A549 (cell line): ENCODE data around the gene AMMECR1. TPM values are rescaled to one million over a fixed set of nuclear protein-coding genes. Genes with fewer than 3 reads are reported as not detected.

Experiments
- ATAC-seq, 2 experiments: fragments of 200-7000 bp in 1 of 2; fragments of >200 bp in 1 of 2; cut with Nextera tagmentation in 1 of 2; cut with Tn5 transposase in 1 of 2; 3 replicates each; pipeline versions ENCODE4 v1.8.0 to v1.9.1; 2018 to 2020; ENCODE audit warnings: mild to moderate bottlenecking in 1 of 2, moderate library complexity in 1 of 2
- CTCF ChIA-PET: fragments of 300-600 bp; sonication (Branson Sonifier 250); formaldehyde crosslinking; extraction: SDS; loops from one replicate; lab custom pipeline; 2021; ENCODE audit warnings: antibody characterized with exemption, inconsistent platforms; lab: Yijun Ruan, JAX
- POLR2A ChIA-PET: fragments of 350-600 bp; formaldehyde crosslinking; extraction: SDS; loops from one replicate; lab custom pipeline; 2021; ENCODE audit warnings: antibody characterized with exemption, inconsistent platforms; lab: Yijun Ruan, JAX
- DNase-seq, 2 experiments: peaks; one replicate each; pipeline versions ENCODE4 v3.0.0 to v3.0.0-alpha.2; 2011 to 2016; ENCODE audit warnings: low read depth in 1 of 2, low spot score in 1 of 2
- FAIRE-seq: peaks from 2 replicates; lab custom pipeline; 2011; peaks lifted over from hg19 to GRCh38; lab: Jason Lieb, UNC
- H3K27ac ChIP-seq, 2 experiments: fragments of >200 bp; sonication (Bioruptor Twin); formaldehyde crosslinking; 3 replicates each; pipeline ENCODE4 v1.5.1; 2016 to 2017
- H3K4me1 ChIP-seq: fragments of >200 bp; sonication (Bioruptor Twin); formaldehyde crosslinking; 3 replicates; pipeline ENCODE4 v1.6.1; 2016
- H3K4me2 ChIP-seq: fragments of >200 bp; sonication (Bioruptor Twin); formaldehyde crosslinking; 3 replicates; pipeline ENCODE4 v1.6.1; 2016
- H3K4me3 ChIP-seq: fragments of >200 bp; sonication (Bioruptor Twin); formaldehyde crosslinking; 3 replicates; pipeline ENCODE4 v1.5.1; 2016
- H3K9me3 ChIP-seq: fragments of >200 bp; sonication (Bioruptor Twin); formaldehyde crosslinking; 3 replicates; pipeline ENCODE4 v1.6.1; 2016
- BHLHE40 ChIP-seq: IDR thresholded peaks from 2 replicates; pipeline ENCODE4 v1.6.1; 2012; ENCODE audit warnings: low read depth, low read length, inconsistent platforms
- CEBPB ChIP-seq, 2 experiments: fragments of >200 bp in 1 of 2; sonication (Bioruptor Twin) in 1 of 2; formaldehyde crosslinking in 1 of 2; IDR thresholded peaks; 2 replicates each; pipeline ENCODE4 v1.6.1; 2012 to 2016
- CHD2 ChIP-seq: fragments of 150-350 bp; IDR thresholded peaks from 2 replicates; pipeline ENCODE4 v1.6.1; 2014; ENCODE audit warnings: low read length; ENCODE audit not compliant: partially characterized antibody
- CHD4 ChIP-seq: fragments of 200-600 bp; sonication (generic); IDR thresholded peaks from 2 replicates; pipeline ENCODE4 v1.6.1; 2016; ENCODE audit warnings: antibody characterized with exemption, mild to moderate bottlenecking, borderline replicate concordance
- CTCF ChIP-seq: fragments of >200 bp; sonication (Bioruptor Twin); formaldehyde crosslinking; IDR thresholded peaks from 3 replicates; pipeline ENCODE4 v1.5.1; 2016
- E2F6 ChIP-seq: IDR thresholded peaks from 2 replicates; pipeline ENCODE4 v1.6.1; 2012; ENCODE audit warnings: low read depth, borderline replicate concordance
- GATA3 ChIP-seq: IDR thresholded peaks from 2 replicates; pipeline ENCODE4 v1.6.1; 2012; ENCODE audit warnings: borderline replicate concordance
- HEYL ChIP-seq: fragments of 250-450 bp; sonication (Bioruptor Pico); IDR thresholded peaks from 2 replicates; pipeline ENCODE4 v1.8.0; 2021; ENCODE audit warnings: mild to moderate bottlenecking, moderate library complexity
- HOXA7 ChIP-seq: fragments of 250-450 bp; sonication (Bioruptor Pico); IDR thresholded peaks from 2 replicates; pipeline ENCODE4 v1.5.0; 2020; ENCODE audit warnings: mild to moderate bottlenecking, moderate library complexity
- HOXB13 ChIP-seq: fragments of 250-450 bp; sonication (Bioruptor Pico); IDR thresholded peaks from 2 replicates; pipeline ENCODE4 v1.5.0; 2020; ENCODE audit warnings: low read depth, mild to moderate bottlenecking, moderate library complexity
- HOXB5 ChIP-seq: fragments of 250-450 bp; sonication (Bioruptor Pico); IDR thresholded peaks from 2 replicates; pipeline ENCODE4 v1.5.0; 2020; ENCODE audit warnings: mild to moderate bottlenecking, moderate library complexity
- JUNB ChIP-seq: fragments of >200 bp; sonication (Bioruptor Twin); formaldehyde crosslinking; IDR thresholded peaks from 2 replicates; pipeline ENCODE4 v1.6.1; 2016
- KDM1A ChIP-seq: fragments of 200-600 bp; sonication (generic); IDR thresholded peaks from 2 replicates; pipeline ENCODE4 v1.6.1; 2016; ENCODE audit warnings: low read depth, mild to moderate bottlenecking
- KDM5A ChIP-seq: fragments of 200-600 bp; sonication (generic); IDR thresholded peaks from 2 replicates; pipeline ENCODE4 v1.6.1; 2016; ENCODE audit warnings: antibody characterized with exemption, mild to moderate bottlenecking
- MAX ChIP-seq: IDR thresholded peaks from 2 replicates; pipeline ENCODE4 v1.6.1; 2012
- NR3C1 ChIP-seq: fragments of >200 bp; sonication (Bioruptor Twin); formaldehyde crosslinking; IDR thresholded peaks from 3 replicates; pipeline ENCODE4 v1.6.1; 2017
- PHF8 ChIP-seq: fragments of 200-600 bp; sonication (generic); IDR thresholded peaks from 2 replicates; pipeline ENCODE4 v1.6.1; 2016; ENCODE audit warnings: low read depth, mild to moderate bottlenecking, antibody characterized with exemption, moderate library complexity, borderline replicate concordance
- POLR2AphosphoS2 ChIP-seq: conservative IDR thresholded peaks from 2 replicates; pipeline ENCODE4 v1.6.1; 2012; ENCODE audit warnings: low read length, improper control_type of control experiment, inconsistent platforms
- RCOR1 ChIP-seq: fragments of 150-350 bp; IDR thresholded peaks from 2 replicates; pipeline ENCODE4 v1.6.1; 2014; ENCODE audit warnings: antibody characterized with exemption, low read length, low read depth
- TFCP2L1 ChIP-seq: fragments of 250-450 bp; sonication (Bioruptor Pico); IDR thresholded peaks from 2 replicates; pipeline ENCODE4 v1.5.0; 2021; ENCODE audit warnings: mild to moderate bottlenecking
- TP53 ChIP-seq: fragments of 250-450 bp; sonication (Bioruptor Pico); IDR thresholded peaks from 2 replicates; pipeline ENCODE4 v1.5.0; 2021; ENCODE audit warnings: mild to moderate bottlenecking, moderate library complexity
- ZFP36 ChIP-seq: fragments of 450-650 bp; IDR thresholded peaks from 2 replicates; pipeline ENCODE4 v1.6.1; 2014; ENCODE audit warnings: borderline replicate concordance; ENCODE audit not compliant: partially characterized antibody
- ZSCAN20 ChIP-seq: fragments of 250-450 bp; sonication (Bioruptor Pico); IDR thresholded peaks from 2 replicates; pipeline ENCODE4 v1.8.0; 2022; ENCODE audit warnings: mild to moderate bottlenecking, moderate library complexity
- WGBS: methylation state at CpG from one replicate; pipeline ENCODE4 v1.1.6; 2017; ENCODE audit errors: missing lambda C conversion rate; 5-methylcytosine and 5-hydroxymethylcytosine counted together
- polyA plus RNA-seq, 4 experiments: library from polyadenylated mRNA; depleted of rRNA in 3 of 4; stranded (reverse); fragments of >200 nt; fragmentation: RNase III in 1 of 4; extraction: RNeasy Plus Mini Kit Qiagen cat#74134 plus additional on column Dnase treatment in 1 of 4; gene quantifications; 2 replicates in 3 of 4; 3 replicates in 1 of 4; pipeline ENCODE4 v1.2.3, GENCODE V29; 2011 to 2017
- TF ChIP-seq, protein P1 (sequence below): fragments of 450-650 bp; IDR thresholded peaks from 2 replicates; pipeline ENCODE4 v1.6.1; 2014; ENCODE audit warnings: antibody characterized with exemption
- TF ChIP-seq, protein P2 (sequence below): fragments of 250-450 bp; sonication (Bioruptor Pico); IDR thresholded peaks from 2 replicates; pipeline ENCODE4 v1.5.0; 2021; ENCODE audit warnings: mild to moderate bottlenecking, moderate library complexity, borderline replicate concordance

The AMMECR1 gene
- polyA plus RNA-seq, 2 of the 4 experiments (the other 2 are of a cell fraction): 7.9 to 13.7 TPM

- Histone ChIP-seq H3K4me2 (no peak overlapping the region), H3K27ac (no peak overlapping the region), H3K9me3 (peaks cover 9% of the 10 kb centered on the region), H3K4me1 (no peaks in the 10 kb centered on the region), H3K4me3 (no peak overlapping the region)
- POLR2A ChIA-PET: no interaction called here
- DNase-seq (no peak), ATAC-seq (no peak), FAIRE-seq (peak; percentile 32)
- WGBS: 77% methylated on average over 4 of the region's 4 CpGs
- no peak for TF ChIP-seq NR3C1
- no peak for TF ChIP-seq TFCP2L1 (CRISPR knock-in tag)
- no peak for TF ChIP-seq KDM1A
- TF ChIP-seq, protein P1, sequence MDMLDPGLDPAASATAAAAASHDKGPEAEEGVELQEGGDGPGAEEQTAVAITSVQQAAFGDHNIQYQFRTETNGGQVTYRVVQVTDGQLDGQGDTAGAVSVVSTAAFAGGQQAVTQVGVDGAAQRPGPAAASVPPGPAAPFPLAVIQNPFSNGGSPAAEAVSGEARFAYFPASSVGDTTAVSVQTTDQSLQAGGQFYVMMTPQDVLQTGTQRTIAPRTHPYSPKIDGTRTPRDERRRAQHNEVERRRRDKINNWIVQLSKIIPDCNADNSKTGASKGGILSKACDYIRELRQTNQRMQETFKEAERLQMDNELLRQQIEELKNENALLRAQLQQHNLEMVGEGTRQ: no peak
- no peak for TF ChIP-seq KDM5A
- TF ChIP-seq ZSCAN20: no peak
- no peak for TF ChIP-seq CEBPB (IDR thresholded peaks at IDR 0.05)
- TF ChIP-seq CHD4: no peak
- no peak for TF ChIP-seq HEYL (CRISPR knock-in tag)
- CTCF ChIA-PET: interaction anchor here (1.8 kb wide), 1 partner anchor 11 kb away, joined by 6 read pairs; no protein-coding TSS in a partner anchor
Observed at GRCh38 chrX:110188701-110189558, 129.0 kb downstream of the AMMECR1 start.

- CTCF ChIA-PET: interaction anchor here (0.7 to 34.7 kb wide), 3 partner anchors 22 to 230 kb away, joined by 3 to 848 read pairs (median 4); no protein-coding TSS in a partner anchor
- Histone ChIP-seq H3K27ac (peak overlapping the region in 1 of 2 experiments; percentile 83; a peak in 3 of 6 replicates), H3K4me1 (peaks cover 47% of the 10 kb centered on the region), H3K9me3 (peaks cover 9% of the 10 kb centered on the region), H3K4me2 (no peak overlapping the region), H3K4me3 (no peak overlapping the region)
- TF ChIP-seq CHD2: no peak
- TF ChIP-seq HOXA7: no peak
- TF ChIP-seq TFCP2L1 (CRISPR knock-in tag): no peak
- TF ChIP-seq, protein P2, sequence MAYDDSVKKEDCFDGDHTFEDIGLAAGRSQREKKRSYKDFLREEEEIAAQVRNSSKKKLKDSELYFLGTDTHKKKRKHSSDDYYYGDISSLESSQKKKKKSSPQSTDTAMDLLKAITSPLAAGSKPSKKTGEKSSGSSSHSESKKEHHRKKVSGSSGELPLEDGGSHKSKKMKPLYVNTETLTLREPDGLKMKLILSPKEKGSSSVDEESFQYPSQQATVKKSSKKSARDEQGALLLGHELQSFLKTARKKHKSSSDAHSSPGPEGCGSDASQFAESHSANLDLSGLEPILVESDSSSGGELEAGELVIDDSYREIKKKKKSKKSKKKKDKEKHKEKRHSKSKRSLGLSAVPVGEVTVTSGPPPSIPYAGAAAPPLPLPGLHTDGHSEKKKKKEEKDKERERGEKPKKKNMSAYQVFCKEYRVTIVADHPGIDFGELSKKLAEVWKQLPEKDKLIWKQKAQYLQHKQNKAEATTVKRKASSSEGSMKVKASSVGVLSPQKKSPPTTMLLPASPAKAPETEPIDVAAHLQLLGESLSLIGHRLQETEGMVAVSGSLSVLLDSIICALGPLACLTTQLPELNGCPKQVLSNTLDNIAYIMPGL (CRISPR knock-in tag): no peak
- TF ChIP-seq RCOR1: no peak
- no peak for TF ChIP-seq TP53 (CRISPR knock-in tag)
- TF ChIP-seq POLR2AphosphoS2: no peak
- TF ChIP-seq E2F6: no peak
- no peak for TF ChIP-seq HOXB13
- no peak for TF ChIP-seq MAX
- TF ChIP-seq HOXB5 (CRISPR knock-in tag): no peak
- TF ChIP-seq, protein P1: no peak
- no peak for TF ChIP-seq CTCF
- TF ChIP-seq PHF8: no peak
- no peak for TF ChIP-seq BHLHE40
- no peak for TF ChIP-seq GATA3
- no peak for TF ChIP-seq HEYL (CRISPR knock-in tag)
- TF ChIP-seq ZFP36: no peak
- no peak for TF ChIP-seq JUNB
- no peak for FAIRE-seq
- DNase-seq: no peak
- no peak for ATAC-seq
- POLR2A ChIA-PET: no interaction called here
- 96% methylated on average over 2 of the region's 2 CpGs for WGBS
Observed at GRCh38 chrX:110183314-110183713, 134.6 kb downstream of the AMMECR1 start.
